H1 (cell line): ENCODE data around the gene OR13J1. TPM values are rescaled to one million over a fixed set of nuclear protein-coding genes. Genes with fewer than 3 reads are reported as not detected.

Experiments used
- HDAC6 ChIP-seq: IDR thresholded peaks from one replicate; pipeline ENCODE4 v1.7.1; 2012; ENCODE audit warnings: low read depth, mild to moderate bottlenecking, inconsistent platforms, low read length, moderate library complexity
- SRF ChIP-seq: IDR thresholded peaks from 2 replicates; pipeline ENCODE4 v1.6.1; 2011; ENCODE audit warnings: mild to moderate bottlenecking, low read depth, low read length, moderate library complexity
- polyA plus RNA-seq, 7 experiments: library from polyadenylated mRNA; depleted of rRNA in 3 of 7; stranded (reverse) in 5 of 7; unstranded in 2 of 7; fragments of >200 nt in 5 of 7; fragments of 200-250 nt in 2 of 7; gene quantifications; 1 replicate in 5 of 7; 2 replicates in 1 of 7; 4 replicates in 1 of 7; pipeline versions ENCODE4 v1.2.1 to v1.2.3, GENCODE V29; 2011 to 2013; ENCODE audit warnings: missing spikeins in 2 of 7, mixed read lengths in 2 of 7
- total RNA-seq: library from RNA; stranded (reverse); fragmentation: NEBNext Ultra II Directional; extraction: Animal tissue kit (Norgen Biotek cat#: 25700); gene quantifications from 2 replicates; pipeline ENCODE4 v1.2.1, GENCODE V29; 2021
- TF ChIP-seq, protein P1 (sequence below): fragments of 300-600 bp; sonication (generic); IDR thresholded peaks from 2 replicates; pipeline ENCODE4 v1.7.1; 2012; ENCODE audit warnings: low read length, moderate library complexity, mild to moderate bottlenecking, inconsistent platforms; ENCODE audit not compliant: insufficient replicate concordance

The OR13J1 gene
- total and polyA plus RNA-seq, 2 of the 8 experiments (the other 6 are each of a cell fraction or from before 2014, with no cell fraction given) = not detected

DNA sequence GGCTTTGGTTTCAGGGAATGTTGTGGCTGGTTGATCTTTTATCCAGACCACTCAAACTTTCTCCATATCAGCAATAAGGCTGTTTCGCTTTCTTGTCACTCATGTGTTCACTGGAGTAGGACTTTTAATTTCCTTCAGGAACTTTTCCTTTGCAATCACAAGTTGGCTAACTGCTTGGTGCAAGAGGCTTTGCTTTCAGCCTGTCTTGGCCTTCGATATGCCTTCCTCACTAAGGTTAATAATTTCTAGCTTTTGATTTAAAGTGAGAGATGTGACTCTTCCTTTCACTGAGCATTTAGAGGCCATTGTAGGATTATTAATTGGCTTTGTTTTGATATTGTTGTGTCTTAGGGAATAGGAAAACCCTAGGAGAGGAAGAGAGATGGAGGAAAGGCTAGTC is 28.8 kb upstream of the OR13J1 start (continued):
- TF ChIP-seq, protein P1, sequence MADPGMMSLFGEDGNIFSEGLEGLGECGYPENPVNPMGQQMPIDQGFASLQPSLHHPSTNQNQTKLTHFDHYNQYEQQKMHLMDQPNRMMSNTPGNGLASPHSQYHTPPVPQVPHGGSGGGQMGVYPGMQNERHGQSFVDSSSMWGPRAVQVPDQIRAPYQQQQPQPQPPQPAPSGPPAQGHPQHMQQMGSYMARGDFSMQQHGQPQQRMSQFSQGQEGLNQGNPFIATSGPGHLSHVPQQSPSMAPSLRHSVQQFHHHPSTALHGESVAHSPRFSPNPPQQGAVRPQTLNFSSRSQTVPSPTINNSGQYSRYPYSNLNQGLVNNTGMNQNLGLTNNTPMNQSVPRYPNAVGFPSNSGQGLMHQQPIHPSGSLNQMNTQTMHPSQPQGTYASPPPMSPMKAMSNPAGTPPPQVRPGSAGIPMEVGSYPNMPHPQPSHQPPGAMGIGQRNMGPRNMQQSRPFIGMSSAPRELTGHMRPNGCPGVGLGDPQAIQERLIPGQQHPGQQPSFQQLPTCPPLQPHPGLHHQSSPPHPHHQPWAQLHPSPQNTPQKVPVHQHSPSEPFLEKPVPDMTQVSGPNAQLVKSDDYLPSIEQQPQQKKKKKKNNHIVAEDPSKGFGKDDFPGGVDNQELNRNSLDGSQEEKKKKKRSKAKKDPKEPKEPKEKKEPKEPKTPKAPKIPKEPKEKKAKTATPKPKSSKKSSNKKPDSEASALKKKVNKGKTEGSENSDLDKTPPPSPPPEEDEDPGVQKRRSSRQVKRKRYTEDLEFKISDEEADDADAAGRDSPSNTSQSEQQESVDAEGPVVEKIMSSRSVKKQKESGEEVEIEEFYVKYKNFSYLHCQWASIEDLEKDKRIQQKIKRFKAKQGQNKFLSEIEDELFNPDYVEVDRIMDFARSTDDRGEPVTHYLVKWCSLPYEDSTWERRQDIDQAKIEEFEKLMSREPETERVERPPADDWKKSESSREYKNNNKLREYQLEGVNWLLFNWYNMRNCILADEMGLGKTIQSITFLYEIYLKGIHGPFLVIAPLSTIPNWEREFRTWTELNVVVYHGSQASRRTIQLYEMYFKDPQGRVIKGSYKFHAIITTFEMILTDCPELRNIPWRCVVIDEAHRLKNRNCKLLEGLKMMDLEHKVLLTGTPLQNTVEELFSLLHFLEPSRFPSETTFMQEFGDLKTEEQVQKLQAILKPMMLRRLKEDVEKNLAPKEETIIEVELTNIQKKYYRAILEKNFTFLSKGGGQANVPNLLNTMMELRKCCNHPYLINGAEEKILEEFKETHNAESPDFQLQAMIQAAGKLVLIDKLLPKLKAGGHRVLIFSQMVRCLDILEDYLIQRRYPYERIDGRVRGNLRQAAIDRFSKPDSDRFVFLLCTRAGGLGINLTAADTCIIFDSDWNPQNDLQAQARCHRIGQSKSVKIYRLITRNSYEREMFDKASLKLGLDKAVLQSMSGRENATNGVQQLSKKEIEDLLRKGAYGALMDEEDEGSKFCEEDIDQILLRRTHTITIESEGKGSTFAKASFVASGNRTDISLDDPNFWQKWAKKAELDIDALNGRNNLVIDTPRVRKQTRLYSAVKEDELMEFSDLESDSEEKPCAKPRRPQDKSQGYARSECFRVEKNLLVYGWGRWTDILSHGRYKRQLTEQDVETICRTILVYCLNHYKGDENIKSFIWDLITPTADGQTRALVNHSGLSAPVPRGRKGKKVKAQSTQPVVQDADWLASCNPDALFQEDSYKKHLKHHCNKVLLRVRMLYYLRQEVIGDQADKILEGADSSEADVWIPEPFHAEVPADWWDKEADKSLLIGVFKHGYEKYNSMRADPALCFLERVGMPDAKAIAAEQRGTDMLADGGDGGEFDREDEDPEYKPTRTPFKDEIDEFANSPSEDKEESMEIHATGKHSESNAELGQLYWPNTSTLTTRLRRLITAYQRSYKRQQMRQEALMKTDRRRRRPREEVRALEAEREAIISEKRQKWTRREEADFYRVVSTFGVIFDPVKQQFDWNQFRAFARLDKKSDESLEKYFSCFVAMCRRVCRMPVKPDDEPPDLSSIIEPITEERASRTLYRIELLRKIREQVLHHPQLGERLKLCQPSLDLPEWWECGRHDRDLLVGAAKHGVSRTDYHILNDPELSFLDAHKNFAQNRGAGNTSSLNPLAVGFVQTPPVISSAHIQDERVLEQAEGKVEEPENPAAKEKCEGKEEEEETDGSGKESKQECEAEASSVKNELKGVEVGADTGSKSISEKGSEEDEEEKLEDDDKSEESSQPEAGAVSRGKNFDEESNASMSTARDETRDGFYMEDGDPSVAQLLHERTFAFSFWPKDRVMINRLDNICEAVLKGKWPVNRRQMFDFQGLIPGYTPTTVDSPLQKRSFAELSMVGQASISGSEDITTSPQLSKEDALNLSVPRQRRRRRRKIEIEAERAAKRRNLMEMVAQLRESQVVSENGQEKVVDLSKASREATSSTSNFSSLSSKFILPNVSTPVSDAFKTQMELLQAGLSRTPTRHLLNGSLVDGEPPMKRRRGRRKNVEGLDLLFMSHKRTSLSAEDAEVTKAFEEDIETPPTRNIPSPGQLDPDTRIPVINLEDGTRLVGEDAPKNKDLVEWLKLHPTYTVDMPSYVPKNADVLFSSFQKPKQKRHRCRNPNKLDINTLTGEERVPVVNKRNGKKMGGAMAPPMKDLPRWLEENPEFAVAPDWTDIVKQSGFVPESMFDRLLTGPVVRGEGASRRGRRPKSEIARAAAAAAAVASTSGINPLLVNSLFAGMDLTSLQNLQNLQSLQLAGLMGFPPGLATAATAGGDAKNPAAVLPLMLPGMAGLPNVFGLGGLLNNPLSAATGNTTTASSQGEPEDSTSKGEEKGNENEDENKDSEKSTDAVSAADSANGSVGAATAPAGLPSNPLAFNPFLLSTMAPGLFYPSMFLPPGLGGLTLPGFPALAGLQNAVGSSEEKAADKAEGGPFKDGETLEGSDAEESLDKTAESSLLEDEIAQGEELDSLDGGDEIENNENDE = no peak
- TF ChIP-seq SRF (no peak), HDAC6 (no peak)
